Suprapubic skin (tissue), 4 donors: Measurements from ENCODE around the gene ABCA7. TPM values are rescaled to one million over a fixed set of nuclear protein-coding genes. Genes with fewer than 3 reads are reported as not detected.

Source experiments
- DNase-seq, 2 donors: peaks; one replicate each; pipeline ENCODE4 v3.0.0-alpha.2; 2019; ENCODE audit warnings: low spot score in 2 of 2
- H3K27ac ChIP-seq: fragments of 200-600 bp; sonication (generic); one replicate; pipeline ENCODE4 v1.5.1; 2019
- H3K27me3 ChIP-seq: fragments of 200-600 bp; sonication (generic); one replicate; pipeline ENCODE4 v1.5.1; 2019
- H3K36me3 ChIP-seq: fragments of 200-600 bp; sonication (generic); one replicate; pipeline ENCODE4 v1.5.1; 2019
- H3K4me1 ChIP-seq: fragments of 200-600 bp; sonication (generic); one replicate; pipeline ENCODE4 v1.5.1; 2019
- H3K4me3 ChIP-seq: fragments of 200-600 bp; sonication (generic); one replicate; pipeline ENCODE4 v1.5.1; 2019; ENCODE audit warnings: mild to moderate bottlenecking
- H3K9me3 ChIP-seq: fragments of 200-600 bp; sonication (generic); one replicate; pipeline ENCODE4 v1.5.1; 2019
- EP300 ChIP-seq: sonication (generic); formaldehyde crosslinking; IDR thresholded peaks from one replicate; pipeline ENCODE4 v1.6.1; 2017; ENCODE audit warnings: antibody characterized with exemption
- POLR2A ChIP-seq, 2 donors: fragments of 450-650 bp; IDR thresholded peaks; one replicate each; pipeline ENCODE4 v1.6.1; 2017; ENCODE audit warnings: antibody characterized with exemption in 2 of 2, mild to moderate bottlenecking in 2 of 2, moderate library complexity in 2 of 2
- POLR2AphosphoS5 ChIP-seq, 3 donors: sonication (generic); formaldehyde crosslinking; IDR thresholded peaks; one replicate each; pipeline ENCODE4 v1.6.1; 2017; ENCODE audit warnings: antibody characterized with exemption in 3 of 3
- WGBS: methylation state at CpG from one replicate; pipeline ENCODE4 v1.1.5; 2018; 5-methylcytosine and 5-hydroxymethylcytosine counted together
- total RNA-seq, 4 donors: library from RNA; depleted of rRNA; stranded (reverse); fragments of >200 nt; gene quantifications; one replicate each; pipeline ENCODE4 v1.1.0, GENCODE V29; 2016
- TF ChIP-seq, protein P1 (sequence below), 2 donors: fragments of 200-600 bp in 1 of 2; fragments of 450-650 bp in 1 of 2; sonication (generic) in 1 of 2; IDR thresholded peaks; one replicate each; pipeline ENCODE4 v1.5.1; 2016 to 2019; ENCODE audit warnings: antibody characterized with exemption in 2 of 2, mild to moderate bottlenecking in 1 of 2, moderate library complexity in 1 of 2

The ABCA7 gene
- total RNA-seq, 4 donors from 2014 or later: 29.8 to 97.6 (median 47.5) TPM

DNA sequence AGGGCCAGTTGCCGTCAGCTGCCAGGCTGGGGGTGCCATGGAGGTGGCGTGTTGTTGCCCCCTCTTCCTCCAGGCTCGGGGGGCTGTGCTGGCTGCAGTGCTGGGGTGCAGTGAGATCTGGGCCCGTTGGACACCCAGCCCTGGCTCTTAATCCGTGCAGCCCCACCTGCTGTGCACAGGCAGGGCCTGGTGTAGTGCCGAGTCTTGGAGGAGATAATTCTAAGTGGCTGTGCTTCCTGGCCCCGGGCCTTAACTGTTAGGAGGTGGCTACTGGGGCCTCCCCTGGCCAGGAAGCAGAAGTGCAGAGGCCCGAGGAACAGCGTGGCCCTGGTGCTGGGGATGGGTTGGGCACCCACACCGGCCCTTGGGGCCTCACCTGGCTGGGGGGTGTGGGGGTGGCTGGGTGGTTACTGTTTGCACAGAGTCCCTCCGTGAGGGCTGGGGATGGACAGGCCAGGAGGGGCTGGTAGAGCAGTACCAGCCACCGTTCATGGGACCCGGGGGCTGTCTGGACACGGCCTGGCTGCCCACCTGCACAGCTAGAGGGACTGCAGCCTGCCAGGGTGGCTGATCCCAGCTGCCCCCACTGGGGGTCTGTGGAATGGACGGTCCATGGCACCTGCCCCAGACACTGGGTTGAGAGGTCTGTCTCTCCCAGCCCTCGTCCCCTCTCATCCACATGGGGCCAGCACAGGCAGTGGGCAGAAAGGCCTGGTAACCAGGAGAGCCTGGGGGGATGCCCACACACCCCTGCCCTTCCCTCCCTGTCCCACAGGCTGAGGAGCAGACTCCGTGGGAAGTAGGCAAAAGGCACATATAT, 67.1 kb downstream of the ABCA7 start:
- WGBS: 51% methylated on average over 5 of the region's 17 CpGs
- H3K4me3 ChIP-seq: no peak overlapping the region
- H3K27ac ChIP-seq: no peak overlapping the region
- H3K4me1 ChIP-seq: peaks cover 62% of the 10 kb centered on the region
- H3K27me3 ChIP-seq: no peaks in the 10 kb centered on the region
- peaks cover 60% of the 10 kb centered on the region for H3K36me3 ChIP-seq
- H3K9me3 ChIP-seq: no peaks in the 10 kb centered on the region
- TF ChIP-seq EP300 (no peak), POLR2A (IDR thresholded peaks at IDR 0.05) (no peak), POLR2AphosphoS5 (IDR thresholded peaks at IDR 0.05) (no peak)
- TF ChIP-seq, protein P1, sequence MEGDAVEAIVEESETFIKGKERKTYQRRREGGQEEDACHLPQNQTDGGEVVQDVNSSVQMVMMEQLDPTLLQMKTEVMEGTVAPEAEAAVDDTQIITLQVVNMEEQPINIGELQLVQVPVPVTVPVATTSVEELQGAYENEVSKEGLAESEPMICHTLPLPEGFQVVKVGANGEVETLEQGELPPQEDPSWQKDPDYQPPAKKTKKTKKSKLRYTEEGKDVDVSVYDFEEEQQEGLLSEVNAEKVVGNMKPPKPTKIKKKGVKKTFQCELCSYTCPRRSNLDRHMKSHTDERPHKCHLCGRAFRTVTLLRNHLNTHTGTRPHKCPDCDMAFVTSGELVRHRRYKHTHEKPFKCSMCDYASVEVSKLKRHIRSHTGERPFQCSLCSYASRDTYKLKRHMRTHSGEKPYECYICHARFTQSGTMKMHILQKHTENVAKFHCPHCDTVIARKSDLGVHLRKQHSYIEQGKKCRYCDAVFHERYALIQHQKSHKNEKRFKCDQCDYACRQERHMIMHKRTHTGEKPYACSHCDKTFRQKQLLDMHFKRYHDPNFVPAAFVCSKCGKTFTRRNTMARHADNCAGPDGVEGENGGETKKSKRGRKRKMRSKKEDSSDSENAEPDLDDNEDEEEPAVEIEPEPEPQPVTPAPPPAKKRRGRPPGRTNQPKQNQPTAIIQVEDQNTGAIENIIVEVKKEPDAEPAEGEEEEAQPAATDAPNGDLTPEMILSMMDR (IDR thresholded peaks at IDR 0.05): no peak
- no peak for DNase-seq

- TF ChIP-seq POLR2AphosphoS5 (IDR thresholded peaks at IDR 0.05) (no peak), POLR2A (IDR thresholded peaks at IDR 0.05) (no peak), EP300 (no peak)
- TF ChIP-seq, protein P1 (IDR thresholded peaks at IDR 0.05): no peak
- H3K4me1 ChIP-seq: peaks cover 60% of the 10 kb centered on the region
- H3K27ac ChIP-seq: no peak overlapping the region
- WGBS: 71% methylated on average over 6 of the region's 25 CpGs
- peaks cover 64% of the 10 kb centered on the region for H3K36me3 ChIP-seq
- DNase-seq: no peak
- no peaks in the 10 kb centered on the region for H3K27me3 ChIP-seq
- no peak overlapping the region for H3K4me3 ChIP-seq
- no peaks in the 10 kb centered on the region for H3K9me3 ChIP-seq
These were observed 67.9 kb downstream of the ABCA7 start for GRCh38 chr19:1107661-1108261.

GRCh38 chr19:1108291-1109031, 68.6 kb downstream of the ABCA7 start:
- Histone ChIP-seq H3K27me3 (no peaks in the 10 kb centered on the region), H3K9me3 (no peaks in the 10 kb centered on the region), H3K4me1 (peaks cover 60% of the 10 kb centered on the region), H3K4me3 (no peak overlapping the region), H3K27ac (no peak overlapping the region), H3K36me3 (peaks cover 70% of the 10 kb centered on the region)
- WGBS: 91% methylated on average over 60 of the region's 89 CpGs
- TF ChIP-seq, protein P1 (IDR thresholded peaks at IDR 0.05): no peak
- TF ChIP-seq POLR2AphosphoS5 (IDR thresholded peaks at IDR 0.05): no peak
- no peak for TF ChIP-seq POLR2A (IDR thresholded peaks at IDR 0.05)
- TF ChIP-seq EP300: no peak
- DNase-seq: no peak

DNA sequence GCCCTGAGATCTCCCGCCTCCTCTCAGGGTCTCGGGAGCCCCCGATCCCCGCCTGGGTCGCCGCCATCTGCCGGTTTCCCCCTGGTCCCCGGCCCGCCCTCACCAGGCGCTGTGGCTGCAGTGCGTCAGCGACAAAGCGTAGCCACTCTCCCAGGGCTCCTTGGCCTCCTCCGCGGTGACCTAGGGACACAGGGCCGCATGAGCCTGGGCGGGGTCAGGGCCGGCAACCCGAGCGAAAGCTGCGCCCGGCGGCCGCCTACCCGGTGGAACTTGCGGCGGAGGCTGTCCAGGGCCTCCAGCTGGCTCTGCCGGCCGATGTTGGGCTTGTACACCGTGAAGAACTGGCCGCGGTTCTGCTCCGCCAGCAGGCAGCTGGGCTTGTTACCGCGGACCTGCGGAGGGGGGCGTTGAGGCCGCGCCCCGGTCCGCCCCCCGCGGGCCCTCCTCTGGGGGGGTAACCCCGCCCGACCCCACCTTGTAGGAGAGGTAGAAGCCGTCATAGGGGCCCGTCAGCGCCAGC, 69.2 kb downstream of the ABCA7 start:
- no peak for TF ChIP-seq EP300
- TF ChIP-seq POLR2AphosphoS5 (IDR thresholded peaks at IDR 0.05): no peak
- TF ChIP-seq, protein P1 (IDR thresholded peaks at IDR 0.05): no peak
- TF ChIP-seq POLR2A (IDR thresholded peaks at IDR 0.05): no peak
- H3K4me3 ChIP-seq: no peak overlapping the region
- no peaks in the 10 kb centered on the region for H3K9me3 ChIP-seq
- peaks cover 75% of the 10 kb centered on the region for H3K36me3 ChIP-seq
- DNase-seq: no peak
- 95% methylated on average over 10 of the region's 48 CpGs for WGBS
- H3K27me3 ChIP-seq: no peaks in the 10 kb centered on the region
- H3K27ac ChIP-seq: no peak overlapping the region
- peaks cover 65% of the 10 kb centered on the region for H3K4me1 ChIP-seq
